IPS-20b (cell line): ENCODE results near the gene B3GALT6.

Experiments
- H3K27ac ChIP-seq: one replicate; pipeline ENCODE4 v1.5.1; 2013; ENCODE audit warnings: low read length
- H3K27me3 ChIP-seq: 2 replicates; pipeline ENCODE4 v1.6.1; 2013; ENCODE audit warnings: mild to moderate bottlenecking, low read length, inconsistent platforms; ENCODE audit not compliant: insufficient read depth
- H3K36me3 ChIP-seq: 2 replicates; pipeline ENCODE4 v1.6.1; 2013; ENCODE audit warnings: low read depth, mild to moderate bottlenecking, inconsistent platforms, low read length, moderate library complexity; ENCODE audit not compliant: insufficient read depth
- H3K4me1 ChIP-seq: 2 replicates; pipeline ENCODE4 v1.6.1; 2013; ENCODE audit warnings: mild to moderate bottlenecking, control low read depth, inconsistent platforms, low read length, moderate library complexity; ENCODE audit not compliant: insufficient read depth
- H3K4me3 ChIP-seq: 2 replicates; pipeline ENCODE4 v1.5.1; 2013; ENCODE audit warnings: mild to moderate bottlenecking, low read length, inconsistent platforms
- H3K9ac ChIP-seq: 2 replicates; pipeline ENCODE4 v1.6.1; 2013; ENCODE audit warnings: low read depth, mild to moderate bottlenecking, inconsistent platforms, low read length, moderate library complexity
- H3K9me3 ChIP-seq: 2 replicates; pipeline ENCODE4 v1.6.1; 2013; ENCODE audit warnings: mild to moderate bottlenecking, low read depth, low read length, inconsistent platforms; ENCODE audit not compliant: insufficient read depth

Gene B3GALT6

GRCh38 chr1:1256956-1257871 lies 25.2 kb downstream of the B3GALT6 start:
- Histone ChIP-seq H3K4me1 (0 out of 2 replicates have a peak, but pooled peaks cover 3% of the 10 kb centered on the region), H3K27ac (peak overlapping the region; percentile 21), H3K9me3 (no peaks in the 10 kb centered on the region), H3K27me3 (no peaks in the 10 kb centered on the region), H3K36me3 (peaks cover 70% of the 10 kb centered on the region), H3K4me3 (no peak overlapping the region), H3K9ac (no peak overlapping the region; the same call in none of the 2 replicates)

DNA sequence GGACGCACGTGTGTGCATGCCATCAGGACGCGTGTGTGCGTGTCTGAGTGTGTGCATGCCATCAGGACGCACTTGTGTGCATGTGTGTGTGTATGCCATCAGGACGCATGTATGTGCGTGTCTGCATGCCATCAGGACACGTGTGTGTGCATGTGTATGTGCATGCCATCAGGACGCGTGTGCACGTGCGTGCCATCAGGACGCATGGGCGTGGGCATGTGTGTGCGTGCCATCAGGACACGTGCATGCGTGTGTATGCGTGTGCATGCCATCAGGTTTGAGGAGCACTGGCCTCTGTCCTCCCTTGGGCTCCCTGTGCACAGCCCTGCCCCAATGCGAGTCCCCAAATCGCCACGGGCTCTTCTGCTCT lies 27.1 kb downstream of the B3GALT6 start:
- Histone ChIP-seq H3K4me1 (0 out of 2 replicates have a peak, but pooled peaks cover 3% of the 10 kb centered on the region), H3K27me3 (no peaks in the 10 kb centered on the region), H3K9ac (no peak overlapping the region), H3K36me3 (peaks cover 81% of the 10 kb centered on the region), H3K9me3 (no peaks in the 10 kb centered on the region), H3K4me3 (no peak overlapping the region), H3K27ac (no peak overlapping the region)

DNA sequence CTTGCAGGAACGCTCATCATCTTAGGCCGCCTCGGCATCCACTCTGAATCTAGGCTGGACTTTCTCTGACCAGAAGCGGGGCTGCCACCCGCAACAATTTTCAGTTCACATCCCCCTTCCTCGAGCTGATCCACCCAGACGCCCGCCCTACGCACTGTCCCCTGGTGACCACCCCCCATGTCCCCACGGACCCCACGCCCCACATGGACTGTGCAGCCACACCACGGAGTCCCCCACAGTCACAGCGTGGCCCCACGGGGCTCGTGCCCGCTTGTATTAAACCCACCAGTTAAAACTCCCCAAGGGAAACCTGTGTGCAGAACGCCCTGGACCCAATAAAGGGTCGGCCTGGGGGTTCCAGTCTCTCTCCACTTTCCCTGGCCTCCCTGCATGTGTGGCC lies 27.5 kb downstream of the B3GALT6 start:
- 0 out of 2 replicates have a peak, but pooled peaks cover 3% of the 10 kb centered on the region for H3K4me1 ChIP-seq
- no peak overlapping the region for H3K9ac ChIP-seq
- no peak overlapping the region for H3K4me3 ChIP-seq
- peaks cover 81% of the 10 kb centered on the region for H3K36me3 ChIP-seq
- H3K27me3 ChIP-seq = no peaks in the 10 kb centered on the region
- no peak overlapping the region for H3K27ac ChIP-seq
- H3K9me3 ChIP-seq = no peaks in the 10 kb centered on the region

GRCh38 chr1:1259951-1260600 lies 28.0 kb downstream of the B3GALT6 start:
- Histone ChIP-seq H3K4me1 (0 out of 2 replicates have a peak, but pooled peaks cover 3% of the 10 kb centered on the region), H3K27ac (no peak overlapping the region), H3K9ac (no peak overlapping the region), H3K4me3 (no peak overlapping the region), H3K27me3 (no peaks in the 10 kb centered on the region), H3K9me3 (no peaks in the 10 kb centered on the region), H3K36me3 (peaks cover 80% of the 10 kb centered on the region)

- Histone ChIP-seq H3K4me3 (no peak overlapping the region), H3K27ac (no peak overlapping the region), H3K9me3 (no peaks in the 10 kb centered on the region), H3K4me1 (0 out of 2 replicates have a peak, but pooled peaks cover 3% of the 10 kb centered on the region), H3K9ac (no peak overlapping the region), H3K27me3 (no peaks in the 10 kb centered on the region), H3K36me3 (peaks cover 75% of the 10 kb centered on the region)
Observed at GRCh38 chr1:1260843-1261560, 29.0 kb downstream of the B3GALT6 start.

- Histone ChIP-seq H3K4me3 (no peak overlapping the region), H3K9me3 (no peaks in the 10 kb centered on the region), H3K27me3 (no peaks in the 10 kb centered on the region), H3K36me3 (peaks cover 68% of the 10 kb centered on the region), H3K4me1 (0 out of 2 replicates have a peak, but pooled peaks cover 3% of the 10 kb centered on the region), H3K9ac (no peak overlapping the region), H3K27ac (no peak overlapping the region)
Observed at GRCh38 chr1:1262071-1262470, 30.0 kb downstream of the B3GALT6 start.

DNA sequence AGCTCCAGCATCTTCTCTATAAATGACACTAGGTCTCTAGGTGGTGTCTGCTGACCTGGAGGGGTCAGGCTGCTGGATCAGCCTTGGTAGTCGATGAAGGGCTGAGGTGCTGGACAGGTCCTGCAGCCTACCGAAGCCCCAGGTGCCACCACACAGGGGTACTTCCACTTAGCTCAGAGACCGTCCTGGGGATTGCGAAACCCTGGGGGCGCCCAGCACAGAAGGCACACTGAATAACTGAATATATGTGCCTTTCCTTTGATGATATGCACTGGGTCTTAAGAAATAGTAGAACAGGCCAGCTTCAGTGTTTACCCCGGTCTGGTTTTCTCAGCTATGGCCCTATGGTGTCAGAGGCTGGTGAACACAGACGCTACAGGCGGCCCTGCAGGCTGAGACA lies 30.7 kb downstream of the B3GALT6 start:
- Histone ChIP-seq H3K4me1 (no peaks in the 10 kb centered on the region), H3K27ac (no peak overlapping the region), H3K9ac (no peak overlapping the region), H3K4me3 (no peak overlapping the region), H3K36me3 (peaks cover 74% of the 10 kb centered on the region), H3K27me3 (no peaks in the 10 kb centered on the region), H3K9me3 (no peaks in the 10 kb centered on the region)

- Histone ChIP-seq H3K4me1 (no peaks in the 10 kb centered on the region), H3K9me3 (no peaks in the 10 kb centered on the region), H3K9ac (no peak overlapping the region), H3K4me3 (no peak overlapping the region), H3K27me3 (no peaks in the 10 kb centered on the region), H3K27ac (no peak overlapping the region), H3K36me3 (peaks cover 78% of the 10 kb centered on the region)
Observed at GRCh38 chr1:1264026-1264425, 32.0 kb downstream of the B3GALT6 start.

- H3K27me3 ChIP-seq = no peaks in the 10 kb centered on the region
- no peak overlapping the region for H3K9ac ChIP-seq
- H3K4me1 ChIP-seq = no peaks in the 10 kb centered on the region
- no peaks in the 10 kb centered on the region for H3K9me3 ChIP-seq
- no peak overlapping the region for H3K27ac ChIP-seq
- H3K4me3 ChIP-seq = no peak overlapping the region
- H3K36me3 ChIP-seq = peaks cover 74% of the 10 kb centered on the region
Observed at GRCh38 chr1:1264868-1265272, 32.8 kb downstream of the B3GALT6 start.

- Histone ChIP-seq H3K9me3 (no peaks in the 10 kb centered on the region), H3K27ac (no peak overlapping the region), H3K36me3 (peaks cover 56% of the 10 kb centered on the region), H3K27me3 (no peaks in the 10 kb centered on the region), H3K4me1 (0 out of 2 replicates have a peak, but pooled peaks cover 3% of the 10 kb centered on the region), H3K4me3 (no peak overlapping the region), H3K9ac (no peak overlapping the region)
Observed at GRCh38 chr1:1267488-1268283, 35.6 kb downstream of the B3GALT6 start.

DNA sequence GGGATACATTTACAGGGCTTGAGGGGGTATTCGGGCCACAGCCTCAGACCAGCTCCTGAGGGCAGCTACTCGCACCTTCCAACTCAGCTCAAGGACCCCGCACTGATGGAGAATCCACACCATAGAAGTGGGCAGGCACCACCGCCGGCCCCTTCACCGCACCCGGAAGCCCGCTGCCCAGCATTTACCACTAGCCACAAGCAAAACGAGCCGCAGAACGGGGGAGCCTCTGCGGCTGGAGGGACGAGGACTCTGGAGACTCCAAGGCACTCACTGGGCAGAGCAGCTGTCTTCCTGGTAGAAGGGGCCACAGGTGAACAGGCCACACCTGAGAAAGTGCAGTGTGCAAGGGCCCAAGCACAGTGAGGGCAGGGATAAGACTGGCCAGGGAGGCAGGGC lies 36.2 kb downstream of the B3GALT6 start:
- no peak overlapping the region for H3K4me3 ChIP-seq
- peaks cover 50% of the 10 kb centered on the region for H3K36me3 ChIP-seq

More for the DNA sequence above, 36.2 kb downstream of the B3GALT6 start:
- Histone ChIP-seq H3K27me3 (no peaks in the 10 kb centered on the region), H3K9ac (no peak overlapping the region), H3K4me1 (0 out of 2 replicates have a peak, but pooled peaks cover 3% of the 10 kb centered on the region), H3K9me3 (no peaks in the 10 kb centered on the region), H3K27ac (no peak overlapping the region)
